Lower leg skin (tissue), 3 donors: Measurements from ENCODE around the gene ADAMTS6.

Source experiments
- CTCF ChIP-seq, 3 donors: fragments of 450-650 bp; IDR thresholded peaks; one replicate each; pipeline ENCODE4 v1.5.1; 2016; ENCODE audit warnings: antibody characterized with exemption in 3 of 3, mild to moderate bottlenecking in 3 of 3, moderate library complexity in 2 of 3
- POLR2A ChIP-seq, 2 donors: fragments of 450-650 bp; IDR thresholded peaks; one replicate each; pipeline ENCODE4 v1.6.1; 2016 to 2017; ENCODE audit warnings: antibody characterized with exemption in 2 of 2, mild to moderate bottlenecking in 1 of 2, moderate library complexity in 1 of 2

GRCh38 chr5:65213921-65214525 is 267.7 kb downstream of the ADAMTS6 start:
- no peak for TF ChIP-seq CTCF (IDR thresholded peaks at IDR 0.05)
- no peak for TF ChIP-seq POLR2A (IDR thresholded peaks at IDR 0.05)
